MM.1S (cell line): ENCODE results near the gene TSPAN15.
"Not testable (repeated sequence)": the region's sequence is repeated elsewhere in the genome, so short reads cannot be mapped to it uniquely, and the experiment has no call there.

Source experiments
- DNase-seq: peaks from one replicate; pipeline ENCODE4 v3.0.0-alpha.2; 2015
- H2AFZ ChIP-seq: fragments of 300-600 bp; sonication (generic); 2 replicates; pipeline ENCODE4 v1.6.0; 2016; ENCODE audit warnings: antibody characterized with exemption, low read length
- H3F3A ChIP-seq: fragments of 300-600 bp; sonication (generic); 2 replicates; pipeline ENCODE4 v1.6.1; 2016; ENCODE audit warnings: mild to moderate bottlenecking, antibody characterized with exemption, low read length, moderate library complexity, mixed read lengths; ENCODE audit not compliant: insufficient read depth
- H3K27ac ChIP-seq: fragments of 300-600 bp; sonication (generic); 2 replicates; pipeline ENCODE4 v1.5.1; 2016; ENCODE audit warnings: mild to moderate bottlenecking, low read length
- H3K27me3 ChIP-seq: fragments of 300-600 bp; sonication (generic); replicated peaks from 2 replicates; pipeline ENCODE4 v1.6.0; 2016; ENCODE audit warnings: low read length; ENCODE audit not compliant: insufficient read depth
- H3K36me3 ChIP-seq: fragments of 300-600 bp; sonication (generic); replicated peaks from 2 replicates; pipeline ENCODE4 v1.6.1; 2016; ENCODE audit warnings: mild to moderate bottlenecking, low read length, mixed read lengths; ENCODE audit not compliant: insufficient read depth
- H3K4me1 ChIP-seq: fragments of 300-600 bp; sonication (generic); 2 replicates; pipeline ENCODE4 v1.6.1; 2016; ENCODE audit warnings: low read length, mixed read lengths
- H3K4me2 ChIP-seq: fragments of 300-600 bp; sonication (generic); 2 replicates; pipeline ENCODE4 v1.6.0; 2016; ENCODE audit warnings: low read depth, low read length
- H3K4me3 ChIP-seq: fragments of 300-600 bp; sonication (generic); 2 replicates; pipeline ENCODE4 v1.5.1; 2016; ENCODE audit warnings: low read length, mixed read lengths
- H3K79me2 ChIP-seq: fragments of 300-600 bp; sonication (generic); 2 replicates; pipeline ENCODE4 v1.6.1; 2016; ENCODE audit warnings: mixed run types, low read length, mixed read lengths
- H3K9ac ChIP-seq: fragments of 300-600 bp; sonication (generic); 2 replicates; pipeline ENCODE4 v1.6.1; 2016; ENCODE audit warnings: low read length, mixed read lengths
- H3K9me2 ChIP-seq: fragments of 300-600 bp; sonication (generic); replicated peaks from 2 replicates; pipeline ENCODE4 v1.6.1; 2016; ENCODE audit warnings: mild to moderate bottlenecking, low read length, mixed read lengths; ENCODE audit not compliant: insufficient read depth
- H3K9me3 ChIP-seq: fragments of 300-600 bp; sonication (generic); replicated peaks from 2 replicates; pipeline ENCODE4 v1.6.1; 2016; ENCODE audit warnings: mild to moderate bottlenecking, low read length, mixed read lengths; ENCODE audit not compliant: insufficient read depth
- H4K20me1 ChIP-seq: fragments of 300-600 bp; sonication (generic); 2 replicates; pipeline ENCODE4 v1.6.1; 2016; ENCODE audit warnings: mild to moderate bottlenecking, low read length, moderate library complexity, mixed read lengths; ENCODE audit not compliant: insufficient read depth
- CTCF ChIP-seq: fragments of 300-600 bp; sonication (generic); IDR thresholded peaks from 2 replicates; pipeline ENCODE4 v1.5.1; 2016; ENCODE audit warnings: antibody characterized with exemption, low read length, mixed read lengths
- EZH2 ChIP-seq: fragments of 300-600 bp; sonication (generic); optimal IDR thresholded peaks from 2 replicates; pipeline ENCODE3; 2017; ENCODE audit warnings: low read depth, mild to moderate bottlenecking, antibody characterized with exemption, low read length, mixed read lengths
- EZH2phosphoT487 ChIP-seq: fragments of 300-600 bp; sonication (generic); IDR thresholded peaks from 2 replicates; pipeline ENCODE4 v1.6.1; 2018; ENCODE audit warnings: antibody characterized with exemption, low read length

The TSPAN15 gene

GRCh38 chr10:69517271-69517848 is 66.1 kb downstream of the TSPAN15 start:
- DNase-seq, result no peak

GRCh38 chr10:69527961-69528360 is 76.7 kb downstream of the TSPAN15 start:
- H3K4me2 ChIP-seq, result no peak overlapping the region
- no peaks in the 10 kb centered on the region for H3K9me3 ChIP-seq
- no peaks in the 10 kb centered on the region for H3K4me1 ChIP-seq
- no peaks in the 10 kb centered on the region for H3K36me3 ChIP-seq
- no peaks in the 10 kb centered on the region for H3F3A ChIP-seq
- no peaks in the 10 kb centered on the region for H4K20me1 ChIP-seq
- H3K79me2 ChIP-seq, result no peaks in the 10 kb centered on the region
- H3K4me3 ChIP-seq, result no peak overlapping the region
- no peak overlapping the region for H2AFZ ChIP-seq
- H3K9me2 ChIP-seq, result no peaks in the 10 kb centered on the region
- H3K27me3 ChIP-seq, result 0 out of 2 replicates have a peak, but pooled peaks cover 5% of the 10 kb centered on the region
- DNase-seq, result no peak
- no peak overlapping the region for H3K27ac ChIP-seq
- no peak overlapping the region for H3K9ac ChIP-seq
- TF ChIP-seq CTCF (no peak), EZH2phosphoT487 (no peak), EZH2 (no peak)

More at GRCh38 chr10:69517271-69517848, 66.1 kb downstream of the TSPAN15 start:
- H2AFZ ChIP-seq, result no peak overlapping the region
- no peaks in the 10 kb centered on the region for H3K9me2 ChIP-seq
- no peaks in the 10 kb centered on the region for H4K20me1 ChIP-seq
- no peak overlapping the region for H3K4me3 ChIP-seq
- no peak overlapping the region for H3K27ac ChIP-seq
- H3F3A ChIP-seq, result no peaks in the 10 kb centered on the region
- no peaks in the 10 kb centered on the region for H3K9me3 ChIP-seq
- H3K4me1 ChIP-seq, result no peaks in the 10 kb centered on the region
- no peak overlapping the region for H3K9ac ChIP-seq
- no peaks in the 10 kb centered on the region for H3K79me2 ChIP-seq
- no peak for TF ChIP-seq EZH2phosphoT487
- TF ChIP-seq EZH2, result no peak
- no peak for TF ChIP-seq CTCF
- H3K4me2 ChIP-seq, result no peak overlapping the region
- H3K27me3 ChIP-seq, result peaks cover 26% of the 10 kb centered on the region
- no peaks in the 10 kb centered on the region for H3K36me3 ChIP-seq

- no peaks in the 10 kb centered on the region for H3K9me3 ChIP-seq
- no peak overlapping the region for H3K4me3 ChIP-seq
- no peaks in the 10 kb centered on the region for H3K36me3 ChIP-seq
- no peak for DNase-seq
- H3K27me3 ChIP-seq, result no peaks in the 10 kb centered on the region
- H3K9me2 ChIP-seq, result no peaks in the 10 kb centered on the region
- H3K27ac ChIP-seq, result no peak overlapping the region
- no peaks in the 10 kb centered on the region for H3K4me1 ChIP-seq
- no peak overlapping the region for H2AFZ ChIP-seq
- no peaks in the 10 kb centered on the region for H3F3A ChIP-seq
- TF ChIP-seq CTCF (no peak), EZH2 (no peak), EZH2phosphoT487 (no peak)
- no peaks in the 10 kb centered on the region for H3K79me2 ChIP-seq
- H3K9ac ChIP-seq, result no peak overlapping the region
- H4K20me1 ChIP-seq, result no peaks in the 10 kb centered on the region
- no peak overlapping the region for H3K4me2 ChIP-seq
Observed at GRCh38 chr10:69533658-69534057, 82.4 kb downstream of the TSPAN15 start.

GRCh38 chr10:69536521-69536920 is 85.3 kb downstream of the TSPAN15 start:
- DNase-seq, result not testable (repeated sequence)

More at GRCh38 chr10:69536521-69536920, 85.3 kb downstream of the TSPAN15 start:
- not testable (repeated sequence) for H3F3A ChIP-seq, H3K79me2 ChIP-seq, H3K9me3 ChIP-seq, H3K4me1 ChIP-seq, H4K20me1 ChIP-seq, H3K9ac ChIP-seq, H3K4me2 ChIP-seq, H3K36me3 ChIP-seq, H3K27me3 ChIP-seq, H3K4me3 ChIP-seq, H3K27ac ChIP-seq, H3K9me2 ChIP-seq, H2AFZ ChIP-seq
